ENCODE results near the gene FOXO1. TPM values are rescaled to one million over a fixed set of nuclear protein-coding genes. Genes with fewer than 3 reads are reported as not detected.

FOXO1 gene
- total and polyA plus RNA-seq, 4 experiments from 2014 or later, result 35.2 to 72.3 (median 68.2) TPM

GRCh38 chr13:40597735-40598365, 68.6 kb downstream of the FOXO1 start:
- Mint-ChIP-seq H3K4me3 (peak overlapping the region in 7 of 8 donors; percentile 57 to 73 (median 67)), H3K36me3 (no peaks in the 10 kb centered on the region), H3K4me1 (peaks cover 71 to 93% (median 86%) of the 10 kb centered on the region in 4 donors), H3K27ac (peak overlapping the region; percentile 76 to 90 (median 88)), H3K9me3 (no peaks in the 10 kb centered on the region), H3K27me3 (no peaks in the 10 kb centered on the region)
- ChIA-PET CTCF (ENCODE audit: partially characterized antibody) (interaction anchor here (2.0 to 2.1 kb wide), 2 partner anchors 11 to 529 kb away, joined by 5 read pairs; no protein-coding TSS in a partner anchor), POLR2A (ENCODE audit: partially characterized antibody) (interaction anchor here (1.0 to 1.2 kb wide), 2 partner anchors 56 to 67 kb away, joined by 3 read pairs; no protein-coding TSS in a partner anchor)
- peak overlapping the region; percentile 16 for H3K27ac ChIP-seq (ENCODE audit: low read depth, low read length)
- no peaks in the 10 kb centered on the region for H3K27me3 ChIP-seq (ENCODE audit: insufficient read depth, low read length)
- intact Hi-C loops (cut with micrococcal nuclease), result no loop called here
- no peaks in the 10 kb centered on the region for H3K36me3 ChIP-seq (ENCODE audit: insufficient read depth, low read length)
- no peaks in the 10 kb centered on the region for H3K9me3 ChIP-seq (ENCODE audit: control insufficient read depth in 1 of 2, low read length in 2 of 2)
- DNase-seq, result no peak
- H3K4me3 ChIP-seq (ENCODE audit: low read length in 2 of 2), result no peak overlapping the region
- peaks cover 99% of the 10 kb centered on the region for H3K4me1 ChIP-seq (ENCODE audit: insufficient read depth, low read length)

GRCh38 chr13:40596484-40596883, 70.0 kb downstream of the FOXO1 start:
- Histone ChIP-seq H3K27ac (ENCODE audit: low read depth, low read length) (peak overlapping the region; percentile 13), H3K36me3 (ENCODE audit: insufficient read depth, low read length) (no peaks in the 10 kb centered on the region), H3K9me3 (ENCODE audit: control insufficient read depth in 1 of 2, low read length in 2 of 2) (no peaks in the 10 kb centered on the region), H3K4me3 (ENCODE audit: low read length in 2 of 2) (peak overlapping the region in 1 of 2 donors; percentile 12), H3K27me3 (ENCODE audit: insufficient read depth, low read length) (no peaks in the 10 kb centered on the region), H3K4me1 (ENCODE audit: insufficient read depth, low read length) (peaks cover 99% of the 10 kb centered on the region)
- POLR2A ChIA-PET (ENCODE audit: partially characterized antibody), result interaction anchor here (0.8 to 1.1 kb wide), 2 partner anchors 17 to 34 kb away, joined by 4 to 9 read pairs; no protein-coding TSS in a partner anchor
- CTCF ChIA-PET (ENCODE audit: partially characterized antibody), result no interaction called here
- peaks cover 75 to 96% (median 89%) of the 10 kb centered on the region in 4 donors for H3K4me1 Mint-ChIP-seq
- no peaks in the 10 kb centered on the region for H3K27me3 Mint-ChIP-seq
- intact Hi-C loops (cut with micrococcal nuclease), result no loop called here
- DNase-seq, result peak; percentile 36 to 56 (median 42)
- H3K9me3 Mint-ChIP-seq, result no peaks in the 10 kb centered on the region
- H3K4me3 Mint-ChIP-seq, result peak overlapping the region in 7 of 8 donors; percentile 20 to 79 (median 68)
- H3K27ac Mint-ChIP-seq, result peak overlapping the region; percentile 73 to 91 (median 88)
- H3K36me3 Mint-ChIP-seq, result no peaks in the 10 kb centered on the region

GRCh38 chr13:40595693-40596092, 70.7 kb downstream of the FOXO1 start:
- no peak overlapping the region for H3K4me3 ChIP-seq (ENCODE audit: low read length in 2 of 2)
- CTCF ChIA-PET (ENCODE audit: partially characterized antibody), result interaction anchor here (1.7 kb wide), 1 partner anchor 47 kb away, joined by 4 read pairs; no protein-coding TSS in a partner anchor

GRCh38 chr13:40592035-40592434, 74.4 kb downstream of the FOXO1 start:
- Mint-ChIP-seq H3K36me3 (no peaks in the 10 kb centered on the region), H3K27me3 (no peaks in the 10 kb centered on the region), H3K4me1 (peaks cover 74 to 99% (median 91%) of the 10 kb centered on the region in 4 donors), H3K9me3 (peaks cover 0 to 2% (median 0%) of the 10 kb centered on the region in 8 donors), H3K4me3 (peak overlapping the region in 6 of 8 donors; percentile 1 to 63 (median 22)), H3K27ac (peak overlapping the region in 6 of 7 donors; percentile 5 to 78 (median 36))
- ChIA-PET CTCF (ENCODE audit: partially characterized antibody) (interaction anchor here (2.1 kb wide), 1 partner anchor 8 kb away, joined by 5 read pairs; no protein-coding TSS in a partner anchor), POLR2A (ENCODE audit: partially characterized antibody) (interaction anchor here (0.8 to 2.1 kb wide), 3 partner anchors 8 to 73 kb away, joined by 3 to 9 read pairs (median 7); no protein-coding TSS in a partner anchor)
- DNase-seq, result no peak
- Histone ChIP-seq H3K36me3 (ENCODE audit: insufficient read depth, low read length) (no peaks in the 10 kb centered on the region), H3K9me3 (ENCODE audit: control insufficient read depth in 1 of 2, low read length in 2 of 2) (no peaks in the 10 kb centered on the region), H3K4me3 (ENCODE audit: low read length in 2 of 2) (no peak overlapping the region), H3K4me1 (ENCODE audit: insufficient read depth, low read length) (peaks cover 99% of the 10 kb centered on the region), H3K27me3 (ENCODE audit: insufficient read depth, low read length) (no peaks in the 10 kb centered on the region), H3K27ac (ENCODE audit: low read depth, low read length) (no peak overlapping the region)
- intact Hi-C loops (cut with micrococcal nuclease), result no loop called here

More at GRCh38 chr13:40595693-40596092, 70.7 kb downstream of the FOXO1 start:
- no peaks in the 10 kb centered on the region for H3K9me3 ChIP-seq (ENCODE audit: control insufficient read depth in 1 of 2, low read length in 2 of 2)
- intact Hi-C loops (cut with micrococcal nuclease), result no loop called here
- Mint-ChIP-seq H3K27me3 (no peaks in the 10 kb centered on the region), H3K9me3 (peaks cover 0 to 2% (median 0%) of the 10 kb centered on the region in 8 donors), H3K4me3 (peak overlapping the region in 2 of 8 donors; percentile 4 to 14), H3K36me3 (no peaks in the 10 kb centered on the region), H3K27ac (peak overlapping the region in 6 of 7 donors; percentile 13 to 91 (median 69)), H3K4me1 (peaks cover 78 to 99% (median 93%) of the 10 kb centered on the region in 4 donors)
- H3K27me3 ChIP-seq (ENCODE audit: insufficient read depth, low read length), result no peaks in the 10 kb centered on the region
- peaks cover 99% of the 10 kb centered on the region for H3K4me1 ChIP-seq (ENCODE audit: insufficient read depth, low read length)
- DNase-seq, result no peak
- H3K27ac ChIP-seq (ENCODE audit: low read depth, low read length), result no peak overlapping the region
- POLR2A ChIA-PET (ENCODE audit: partially characterized antibody), result interaction anchor here (0.8 to 1.1 kb wide), 2 partner anchors 18 to 35 kb away, joined by 4 to 9 read pairs; no protein-coding TSS in a partner anchor
- no peaks in the 10 kb centered on the region for H3K36me3 ChIP-seq (ENCODE audit: insufficient read depth, low read length)

GRCh38 chr13:40591091-40591490, 75.3 kb downstream of the FOXO1 start:
- H3K4me3 Mint-ChIP-seq, result peak overlapping the region; percentile 24 to 88 (median 72)

GRCh38 chr13:40590112-40590862, 76.2 kb downstream of the FOXO1 start:
- DNase-seq, result no peak
- intact Hi-C loops (cut with micrococcal nuclease), result loop anchor here (2.0 kb wide), 1 partner anchor 13 kb away; no protein-coding TSS in a partner anchor
- Mint-ChIP-seq H3K4me3 (peak overlapping the region; percentile 27 to 88 (median 78)), H3K27ac (peak overlapping the region; percentile 77 to 91 (median 87)), H3K27me3 (no peaks in the 10 kb centered on the region), H3K9me3 (peaks cover 0 to 2% (median 0%) of the 10 kb centered on the region in 8 donors), H3K36me3 (peaks cover under 1 to 3% of the 10 kb centered on the region in 2 donors), H3K4me1 (peaks cover 75 to 99% (median 90%) of the 10 kb centered on the region in 4 donors)
- ChIA-PET POLR2A (ENCODE audit: partially characterized antibody) (interaction anchor here (0.9 to 2.1 kb wide), 4 partner anchors 10 to 75 kb away, joined by 3 to 9 read pairs (median 6); no protein-coding TSS in a partner anchor), CTCF (ENCODE audit: partially characterized antibody) (interaction anchor here (0.6 to 2.1 kb wide), 6 partner anchors 8 to 274 kb away, joined by 3 to 5 read pairs (median 3); no protein-coding TSS in a partner anchor)
- Histone ChIP-seq H3K27me3 (ENCODE audit: insufficient read depth, low read length) (no peaks in the 10 kb centered on the region), H3K36me3 (ENCODE audit: insufficient read depth, low read length) (no peaks in the 10 kb centered on the region), H3K4me3 (ENCODE audit: low read length in 2 of 2) (no peak overlapping the region), H3K9me3 (ENCODE audit: control insufficient read depth in 1 of 2, low read length in 2 of 2) (no peaks in the 10 kb centered on the region), H3K27ac (ENCODE audit: low read depth, low read length) (no peak overlapping the region), H3K4me1 (ENCODE audit: insufficient read depth, low read length) (peaks cover 99% of the 10 kb centered on the region)

More at GRCh38 chr13:40591091-40591490, 75.3 kb downstream of the FOXO1 start:
- POLR2A ChIA-PET (ENCODE audit: partially characterized antibody), result interaction anchor here (0.5 to 2.1 kb wide), 5 partner anchors 9 to 97 kb away, joined by 3 to 9 read pairs (median 4); no protein-coding TSS in a partner anchor
- intact Hi-C loops (cut with micrococcal nuclease), result loop anchor here (2.0 kb wide), 1 partner anchor 14 kb away; no protein-coding TSS in a partner anchor
- H3K9me3 Mint-ChIP-seq, result peaks cover 0 to 2% (median 0%) of the 10 kb centered on the region in 8 donors
- peaks cover 75 to 99% (median 91%) of the 10 kb centered on the region in 4 donors for H3K4me1 Mint-ChIP-seq
- no peaks in the 10 kb centered on the region for H3K27me3 Mint-ChIP-seq
- no peaks in the 10 kb centered on the region for H3K36me3 ChIP-seq (ENCODE audit: insufficient read depth, low read length)
- H3K27me3 ChIP-seq (ENCODE audit: insufficient read depth, low read length), result no peaks in the 10 kb centered on the region
- no peak overlapping the region for H3K27ac ChIP-seq (ENCODE audit: low read depth, low read length)
- CTCF ChIA-PET (ENCODE audit: partially characterized antibody), result interaction anchor here (0.7 to 2.1 kb wide), 5 partner anchors 9 to 275 kb away, joined by 3 to 5 read pairs (median 3); no protein-coding TSS in a partner anchor
- H3K9me3 ChIP-seq (ENCODE audit: control insufficient read depth in 1 of 2, low read length in 2 of 2), result no peaks in the 10 kb centered on the region
- H3K4me3 ChIP-seq (ENCODE audit: low read length in 2 of 2), result no peak overlapping the region
- H3K27ac Mint-ChIP-seq, result peak overlapping the region; percentile 51 to 91 (median 87)
- no peak for DNase-seq
- H3K4me1 ChIP-seq (ENCODE audit: insufficient read depth, low read length), result peaks cover 99% of the 10 kb centered on the region
- no peaks in the 10 kb centered on the region for H3K36me3 Mint-ChIP-seq

Data from CD4-positive, alpha-beta memory T cell (primary cell).